Endothelial cell (in vitro differentiated cells): ENCODE data around the gene CHCHD6. TPM values are rescaled to one million over a fixed set of nuclear protein-coding genes. Genes with fewer than 3 reads are reported as not detected.

Source experiments
- DNase-seq: peaks from one replicate; pipeline ENCODE4 v3.0.0; 2021; ENCODE audit warnings: low spot score
- H3K27ac Mint-ChIP-seq: one replicate; pipeline ENCODE4 v1.8.0; 2021; ENCODE audit warnings: mixed read lengths, inconsistent platforms; ENCODE audit not compliant: unreplicated experiment
- H3K27me3 Mint-ChIP-seq: one replicate; pipeline ENCODE4 v1.8.0; 2021; ENCODE audit warnings: mild to moderate bottlenecking, moderate library complexity, mixed read lengths, inconsistent platforms; ENCODE audit not compliant: unreplicated experiment
- H3K36me3 Mint-ChIP-seq: one replicate; pipeline ENCODE4 v1.8.0; 2021; ENCODE audit warnings: mild to moderate bottlenecking, low read depth, mixed read lengths, inconsistent platforms; ENCODE audit not compliant: unreplicated experiment
- H3K4me1 Mint-ChIP-seq: one replicate; pipeline ENCODE4 v1.8.0; 2021; ENCODE audit warnings: mild to moderate bottlenecking, mixed read lengths, inconsistent platforms; ENCODE audit not compliant: unreplicated experiment
- H3K4me3 Mint-ChIP-seq: one replicate; pipeline ENCODE4 v1.8.0; 2021; ENCODE audit warnings: mild to moderate bottlenecking, mixed read lengths, inconsistent platforms; ENCODE audit not compliant: unreplicated experiment
- H3K9me3 Mint-ChIP-seq: one replicate; pipeline ENCODE4 v1.8.0; 2021; ENCODE audit warnings: mixed read lengths, inconsistent platforms; ENCODE audit not compliant: unreplicated experiment
- total RNA-seq: library from RNA; stranded (reverse); fragmentation: NEBNext Ultra II Directional; extraction: Animal tissue kit (Norgen Biotek cat#: 25700); gene quantifications from one replicate; pipeline ENCODE4 v1.2.1, GENCODE V29; 2021; ENCODE audit not compliant: unreplicated experiment
- TF ChIP-seq, protein P1 (sequence below): fragments of 200-600 bp; sonication (generic); IDR thresholded peaks from one replicate; pipeline ENCODE4 v1.5.0; 2021; ENCODE audit warnings: antibody characterized with exemption; ENCODE audit not compliant: unreplicated experiment

The CHCHD6 gene
- total RNA-seq, 1 donor from 2014 or later: 9.2 TPM

DNA sequence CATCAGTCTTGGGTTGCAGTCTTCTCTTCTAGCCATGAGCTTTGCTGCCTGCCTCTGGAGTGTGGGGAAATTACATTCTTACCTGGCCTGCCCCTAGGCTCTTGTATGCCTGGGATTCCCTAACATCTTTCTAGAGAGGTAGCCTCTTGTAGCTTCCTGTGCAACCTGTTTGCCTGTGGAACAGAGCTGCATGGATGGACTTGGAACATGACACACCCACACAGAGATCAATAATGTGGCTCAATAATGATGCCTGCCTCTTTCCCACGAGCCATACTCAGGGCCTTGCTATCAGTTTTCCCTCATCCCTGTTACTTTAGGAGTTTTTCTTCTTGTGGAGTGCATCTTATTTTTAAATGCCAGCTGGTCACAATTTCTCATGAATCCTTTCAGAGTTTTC lies 11.4 kb downstream of the CHCHD6 start:
- H3K4me1 Mint-ChIP-seq: no peaks in the 10 kb centered on the region
- H3K27ac Mint-ChIP-seq: no peak overlapping the region
- DNase-seq: no peak
- H3K9me3 Mint-ChIP-seq: no peaks in the 10 kb centered on the region
- TF ChIP-seq, protein P1, sequence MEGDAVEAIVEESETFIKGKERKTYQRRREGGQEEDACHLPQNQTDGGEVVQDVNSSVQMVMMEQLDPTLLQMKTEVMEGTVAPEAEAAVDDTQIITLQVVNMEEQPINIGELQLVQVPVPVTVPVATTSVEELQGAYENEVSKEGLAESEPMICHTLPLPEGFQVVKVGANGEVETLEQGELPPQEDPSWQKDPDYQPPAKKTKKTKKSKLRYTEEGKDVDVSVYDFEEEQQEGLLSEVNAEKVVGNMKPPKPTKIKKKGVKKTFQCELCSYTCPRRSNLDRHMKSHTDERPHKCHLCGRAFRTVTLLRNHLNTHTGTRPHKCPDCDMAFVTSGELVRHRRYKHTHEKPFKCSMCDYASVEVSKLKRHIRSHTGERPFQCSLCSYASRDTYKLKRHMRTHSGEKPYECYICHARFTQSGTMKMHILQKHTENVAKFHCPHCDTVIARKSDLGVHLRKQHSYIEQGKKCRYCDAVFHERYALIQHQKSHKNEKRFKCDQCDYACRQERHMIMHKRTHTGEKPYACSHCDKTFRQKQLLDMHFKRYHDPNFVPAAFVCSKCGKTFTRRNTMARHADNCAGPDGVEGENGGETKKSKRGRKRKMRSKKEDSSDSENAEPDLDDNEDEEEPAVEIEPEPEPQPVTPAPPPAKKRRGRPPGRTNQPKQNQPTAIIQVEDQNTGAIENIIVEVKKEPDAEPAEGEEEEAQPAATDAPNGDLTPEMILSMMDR: no peak
- peaks cover 5% of the 10 kb centered on the region for H3K27me3 Mint-ChIP-seq
- no peak overlapping the region for H3K4me3 Mint-ChIP-seq
- H3K36me3 Mint-ChIP-seq: no peaks in the 10 kb centered on the region

DNA sequence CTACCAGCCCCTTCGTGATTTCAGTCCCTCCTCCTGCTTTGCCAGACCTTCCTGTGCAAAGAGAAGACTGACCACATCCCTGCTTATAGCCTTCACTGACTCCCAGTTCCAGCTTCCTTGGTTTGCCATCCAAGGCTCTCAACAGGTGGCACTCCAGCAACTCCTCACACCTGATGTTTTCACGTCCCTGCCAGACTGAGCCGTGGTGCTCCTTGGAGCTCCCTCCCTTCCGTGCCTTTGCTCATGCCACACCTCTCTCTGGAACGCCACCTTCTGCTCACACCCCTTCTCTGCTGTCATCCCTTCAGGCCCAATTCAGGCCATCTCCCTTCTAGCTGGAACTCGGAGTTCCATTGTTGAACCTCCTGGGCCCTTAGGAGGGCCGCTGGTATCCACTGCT lies 12.0 kb downstream of the CHCHD6 start:
- no peaks in the 10 kb centered on the region for H3K4me1 Mint-ChIP-seq
- no peak overlapping the region for H3K27ac Mint-ChIP-seq
- H3K9me3 Mint-ChIP-seq: no peaks in the 10 kb centered on the region
- TF ChIP-seq, protein P1: no peak
- DNase-seq: no peak
- no peaks in the 10 kb centered on the region for H3K36me3 Mint-ChIP-seq
- no peak overlapping the region for H3K4me3 Mint-ChIP-seq
- peaks cover 5% of the 10 kb centered on the region for H3K27me3 Mint-ChIP-seq

- TF ChIP-seq, protein P1: no peak
- no peak for DNase-seq
- Mint-ChIP-seq H3K4me3 (no peak overlapping the region), H3K27me3 (peaks cover 5% of the 10 kb centered on the region), H3K9me3 (no peaks in the 10 kb centered on the region), H3K27ac (no peak overlapping the region), H3K36me3 (no peaks in the 10 kb centered on the region), H3K4me1 (no peaks in the 10 kb centered on the region)
Observed at GRCh38 chr3:126718561-126719445, 14.8 kb downstream of the CHCHD6 start.

DNA sequence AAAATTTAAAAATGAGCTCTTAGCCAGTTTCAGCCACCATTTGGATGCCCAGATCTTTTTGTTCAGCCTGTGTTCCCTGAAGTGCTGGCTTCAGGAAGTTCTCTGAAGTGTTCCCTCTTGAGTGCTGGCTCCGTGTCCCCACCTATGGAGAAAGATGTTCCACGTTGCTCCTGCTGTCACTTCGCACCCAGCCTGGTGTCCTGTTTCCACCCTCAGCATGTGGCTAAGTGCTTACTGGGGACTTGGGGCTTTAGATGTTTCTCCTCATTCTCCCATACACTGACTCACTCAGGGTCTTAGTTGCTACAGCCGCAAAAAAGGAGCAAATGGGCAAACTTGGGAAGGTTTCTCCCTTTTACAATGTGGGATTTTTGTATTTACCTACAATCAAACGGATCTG lies 16.6 kb downstream of the CHCHD6 start:
- DNase-seq: no peak
- Mint-ChIP-seq H3K27me3 (peaks cover 3% of the 10 kb centered on the region), H3K4me3 (no peak overlapping the region), H3K36me3 (no peaks in the 10 kb centered on the region), H3K4me1 (no peaks in the 10 kb centered on the region), H3K27ac (no peak overlapping the region), H3K9me3 (no peaks in the 10 kb centered on the region)
- TF ChIP-seq, protein P1: no peak

DNA sequence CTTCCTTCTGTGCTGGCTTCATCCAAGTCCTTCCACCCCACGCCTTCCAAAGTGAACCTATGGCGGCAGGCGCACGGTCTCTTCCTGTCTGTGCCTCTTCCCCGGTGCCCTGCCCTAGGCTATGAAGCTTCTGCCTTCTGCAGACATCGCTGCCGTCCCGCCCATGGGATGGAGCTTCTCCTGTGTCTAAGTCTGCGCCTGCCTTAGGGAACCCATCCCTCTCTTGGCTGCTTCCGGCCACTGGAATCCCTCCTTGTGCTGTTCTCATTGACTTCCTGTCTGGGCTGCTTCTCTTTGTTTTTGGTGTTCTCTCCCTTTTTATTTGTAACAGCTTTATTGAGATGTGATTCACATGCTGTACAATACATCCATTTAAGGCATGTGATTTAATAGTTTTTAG lies 17.2 kb downstream of the CHCHD6 start:
- peaks cover 3% of the 10 kb centered on the region for H3K27me3 Mint-ChIP-seq
- no peaks in the 10 kb centered on the region for H3K4me1 Mint-ChIP-seq
- H3K36me3 Mint-ChIP-seq: no peaks in the 10 kb centered on the region
- no peak for DNase-seq
- H3K27ac Mint-ChIP-seq: no peak overlapping the region
- no peak overlapping the region for H3K4me3 Mint-ChIP-seq
- TF ChIP-seq, protein P1: no peak
- no peaks in the 10 kb centered on the region for H3K9me3 Mint-ChIP-seq
